ENCODE data around the gene GGTA1. TPM values are rescaled to one million over a fixed set of nuclear protein-coding genes. Genes with fewer than 3 reads are reported as not detected.

Gene GGTA1
- total and polyA plus RNA-seq, 9 of the 15 experiments (the other 6 are each of a cell fraction or from before 2014, with no cell fraction given), result 0.04 to 0.15 TPM; not detected in 7

DNA sequence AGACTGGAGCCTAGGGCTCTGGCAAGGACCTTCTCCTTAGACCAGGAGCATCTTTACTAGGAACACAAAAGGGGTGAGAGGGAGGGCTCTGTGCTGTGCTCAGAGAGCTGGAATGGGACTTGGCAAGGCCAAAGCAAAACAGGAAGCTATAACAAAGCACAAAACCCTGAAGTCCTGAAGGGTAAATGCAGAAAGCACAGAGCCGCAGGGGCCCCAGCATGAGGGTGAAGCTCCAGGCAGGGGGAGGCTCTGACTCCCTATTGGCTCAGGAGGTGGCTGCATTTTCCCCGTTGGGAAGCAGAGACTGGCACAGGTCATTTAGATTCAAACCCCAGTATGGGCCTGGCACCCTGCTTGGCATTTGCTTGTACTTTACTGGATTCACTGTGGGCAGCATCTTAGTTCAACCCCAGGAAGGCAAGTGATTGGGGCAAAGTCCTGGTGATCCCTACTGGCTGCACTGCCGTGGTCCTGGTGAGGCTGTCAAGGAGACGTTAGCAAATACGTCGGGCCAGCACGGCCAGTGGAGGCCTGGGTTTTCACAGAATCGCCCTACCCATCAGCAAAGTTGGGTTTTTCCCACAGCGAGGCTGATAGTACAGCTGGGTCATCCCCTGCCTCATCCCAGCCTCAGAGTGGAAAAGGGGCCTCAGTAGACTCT is 46.3 kb downstream of the GGTA1 start:
- 18% methylated on average over 9 of the region's 9 CpGs for whole genome bisulfite sequencing (ENCODE audit: insufficient coverage, low coverage, missing lambda C conversion rate)
- Histone ChIP-seq H3K79me2 (ENCODE audit: control insufficient read depth, insufficient read depth, low read length) (no peaks in the 10 kb centered on the region), H3K27ac (ENCODE audit: extremely low read depth, low read depth, low read length) (no peak overlapping the region), H3K4me3 (no peak overlapping the region), H3K4me2 (ENCODE audit: insufficient read depth, low read length) (no peak overlapping the region), H3K4me1 (replicated peaks in 1 of 2; ENCODE audit: control insufficient read depth in 2 of 2, insufficient read depth in 2 of 2, low read length in 2 of 2) (no peaks in the 10 kb centered on the region), H3K9ac (ENCODE audit: insufficient read depth in 1 of 2, low read depth in 2 of 2, low read length in 2 of 2) (no peak overlapping the region), H3K9me1 (ENCODE audit: control insufficient read depth, insufficient read depth, low read length) (no peaks in the 10 kb centered on the region), H2AFZ (ENCODE audit: low read depth, low read length) (no peak overlapping the region), H3K9me3 (replicated peaks; ENCODE audit: control insufficient read depth, insufficient read depth, low read depth, low read length) (no peaks in the 10 kb centered on the region), H3K27me3 (ENCODE audit: control insufficient read depth in 2 of 2, insufficient read depth in 2 of 2, low read length in 2 of 2) (peaks cover 3 to 11% of the 10 kb centered on the region in 2 experiments; a peak in 2 of 5 replicates), H3K36me3 (ENCODE audit: control insufficient read depth, insufficient read depth, low read length) (no peaks in the 10 kb centered on the region), H4K20me1 (replicated peaks; ENCODE audit: control insufficient read depth, insufficient read depth, low read length) (no peaks in the 10 kb centered on the region)
- BruUV-seq (replicated peaks), result no TSS peak
- FAIRE-seq, result no peak
- in situ Hi-C loops (cut with MboI), result no loop called here
- ChIA-PET POLR2A (interaction anchor here (0.8 to 1.1 kb wide), 2 partner anchors 10 to 20 kb away, joined by 3 read pairs; no protein-coding TSS in a partner anchor), CTCF (ENCODE audit: low intra/inter-chr PET ratio) (no interaction called here)
- intact Hi-C loops (cut with micrococcal nuclease), result no loop called here
- DNase-seq (ENCODE audit: extremely low read depth in 1 of 4, low spot score in 3 of 4), result no peak
- no peak for ATAC-seq
- TF ChIP-seq PHF8 (IDR thresholded peaks at IDR 0.05; ENCODE audit: borderline replicate concordance, low read length) (no peak), TFAM (CRISPR knock-in tag; conservative IDR thresholded peaks at IDR 0.05) (no peak)
- TF ChIP-seq, protein P1, sequence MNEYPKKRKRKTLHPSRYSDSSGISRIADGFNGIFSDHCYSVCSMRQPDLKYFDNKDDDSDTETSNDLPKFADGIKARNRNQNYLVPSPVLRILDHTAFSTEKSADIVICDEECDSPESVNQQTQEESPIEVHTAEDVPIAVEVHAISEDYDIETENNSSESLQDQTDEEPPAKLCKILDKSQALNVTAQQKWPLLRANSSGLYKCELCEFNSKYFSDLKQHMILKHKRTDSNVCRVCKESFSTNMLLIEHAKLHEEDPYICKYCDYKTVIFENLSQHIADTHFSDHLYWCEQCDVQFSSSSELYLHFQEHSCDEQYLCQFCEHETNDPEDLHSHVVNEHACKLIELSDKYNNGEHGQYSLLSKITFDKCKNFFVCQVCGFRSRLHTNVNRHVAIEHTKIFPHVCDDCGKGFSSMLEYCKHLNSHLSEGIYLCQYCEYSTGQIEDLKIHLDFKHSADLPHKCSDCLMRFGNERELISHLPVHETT (CRISPR knock-in tag; conservative IDR thresholded peaks at IDR 0.05 in 1 of 2, IDR thresholded peaks at IDR 0.05 in 1 of 2), result no peak
